Measurements from ENCODE around the gene ZNF565. TPM values are rescaled to one million over a fixed set of nuclear protein-coding genes. Genes with fewer than 3 reads are reported as not detected.

The ZNF565 gene
- total RNA-seq, 1 donor from 2014 or later = 3.9 TPM

DNA sequence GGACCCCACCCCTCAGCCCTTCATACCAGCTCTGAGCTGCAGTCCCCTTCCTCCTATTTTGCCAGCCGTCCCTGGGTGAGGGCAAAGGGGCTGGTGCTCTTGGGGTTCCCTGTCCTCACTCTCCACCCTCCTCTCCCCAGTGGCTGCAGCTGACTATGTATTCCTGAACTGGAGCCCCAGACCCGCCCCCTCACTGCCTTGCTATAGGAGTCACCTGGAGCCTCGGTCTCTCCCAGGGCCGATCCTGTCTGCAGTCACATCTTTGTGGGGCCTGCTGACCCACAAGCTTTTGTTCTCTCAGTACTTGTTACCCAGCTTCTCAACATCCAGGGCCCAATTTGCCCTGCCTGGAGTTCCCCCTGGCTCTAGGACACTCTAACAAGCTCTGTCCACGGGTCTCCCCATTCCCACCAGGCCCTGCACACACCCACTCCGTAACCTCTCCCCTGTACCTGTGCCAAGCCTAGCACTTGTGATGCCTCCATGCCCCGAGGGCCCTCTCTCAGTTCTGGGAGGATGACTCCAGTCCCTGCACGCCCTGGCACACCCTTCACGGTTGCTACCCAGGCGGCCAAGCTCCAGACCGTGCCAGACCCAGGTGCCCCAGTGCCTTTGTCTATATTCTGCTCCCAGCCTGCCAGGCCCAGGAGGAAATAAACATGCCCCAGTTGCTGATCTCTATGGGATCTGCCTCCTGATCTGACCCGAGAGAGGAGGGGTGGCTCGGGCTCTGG, 64.6 kb downstream of the ZNF565 start:
- no peak for DNase-seq (ENCODE audit: extremely low spot score in 2 of 2)
- TF ChIP-seq POLR2AphosphoS5 (IDR thresholded peaks at IDR 0.05; ENCODE audit: insufficient read depth in 1 of 2, low read depth in 1 of 2) = peak in 1 of 2 donors; percentile 36
- no peak for TF ChIP-seq POLR2A (IDR thresholded peaks at IDR 0.05)
- TF ChIP-seq, protein P1, sequence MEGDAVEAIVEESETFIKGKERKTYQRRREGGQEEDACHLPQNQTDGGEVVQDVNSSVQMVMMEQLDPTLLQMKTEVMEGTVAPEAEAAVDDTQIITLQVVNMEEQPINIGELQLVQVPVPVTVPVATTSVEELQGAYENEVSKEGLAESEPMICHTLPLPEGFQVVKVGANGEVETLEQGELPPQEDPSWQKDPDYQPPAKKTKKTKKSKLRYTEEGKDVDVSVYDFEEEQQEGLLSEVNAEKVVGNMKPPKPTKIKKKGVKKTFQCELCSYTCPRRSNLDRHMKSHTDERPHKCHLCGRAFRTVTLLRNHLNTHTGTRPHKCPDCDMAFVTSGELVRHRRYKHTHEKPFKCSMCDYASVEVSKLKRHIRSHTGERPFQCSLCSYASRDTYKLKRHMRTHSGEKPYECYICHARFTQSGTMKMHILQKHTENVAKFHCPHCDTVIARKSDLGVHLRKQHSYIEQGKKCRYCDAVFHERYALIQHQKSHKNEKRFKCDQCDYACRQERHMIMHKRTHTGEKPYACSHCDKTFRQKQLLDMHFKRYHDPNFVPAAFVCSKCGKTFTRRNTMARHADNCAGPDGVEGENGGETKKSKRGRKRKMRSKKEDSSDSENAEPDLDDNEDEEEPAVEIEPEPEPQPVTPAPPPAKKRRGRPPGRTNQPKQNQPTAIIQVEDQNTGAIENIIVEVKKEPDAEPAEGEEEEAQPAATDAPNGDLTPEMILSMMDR (IDR thresholded peaks at IDR 0.05) = no peak
- Histone ChIP-seq H3K9me3 (no peaks in the 10 kb centered on the region), H3K27me3 (no peaks in the 10 kb centered on the region), H3K4me3 (no peak overlapping the region), H3K36me3 (peaks cover 0 to 56% of the 10 kb centered on the region in 2 donors), H3K27ac (no peak overlapping the region), H3K4me1 (peaks cover 28% of the 10 kb centered on the region)
- intact Hi-C loops (cut with DNase I) = loop anchor here (10.0 kb wide), 1 partner anchor 1475 kb away; the partner anchor contains the start of genes SCGB2B2 and ZNF302

DNA sequence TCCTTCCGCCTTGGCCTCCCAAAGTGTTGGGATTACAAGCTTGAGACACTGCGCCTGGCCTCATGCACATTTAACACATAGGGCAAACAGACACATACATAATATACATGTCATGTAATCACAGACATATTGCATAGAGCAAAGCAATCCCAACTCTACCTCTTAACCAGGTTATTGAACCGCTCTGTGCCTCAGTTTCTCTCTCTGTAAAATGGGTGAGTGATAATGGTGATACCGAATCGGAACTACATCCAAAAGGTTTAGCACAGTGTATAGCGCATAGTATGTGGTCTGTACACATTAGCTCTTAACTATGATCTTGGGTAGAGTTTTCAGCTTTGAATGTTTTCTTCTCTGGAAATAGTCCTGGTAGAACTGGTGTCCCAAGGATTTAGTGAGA, 69.8 kb downstream of the ZNF565 start:
- intact Hi-C loops (cut with DNase I) = loop anchor here (10.0 kb wide), 1 partner anchor 1470 kb away; the partner anchor contains the start of genes SCGB2B2 and ZNF302

DNA sequence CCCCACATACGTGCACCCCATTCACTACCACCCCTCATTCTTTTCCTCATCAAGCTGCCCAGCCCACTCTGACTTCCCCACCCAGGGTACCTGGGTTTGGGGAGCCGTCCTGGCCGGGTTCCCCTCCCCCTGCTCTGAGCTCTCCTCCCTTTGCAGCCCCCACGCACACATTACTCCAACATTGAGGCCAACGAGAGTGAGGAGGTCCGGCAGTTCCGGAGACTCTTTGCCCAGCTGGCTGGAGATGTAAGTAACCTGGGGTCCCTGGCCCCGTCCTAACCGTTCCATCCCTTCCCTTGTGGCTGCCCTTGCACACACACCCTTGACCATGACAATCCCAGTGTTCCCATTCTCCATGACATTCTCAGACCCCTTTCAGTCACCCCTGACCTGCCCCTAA, 72.0 kb downstream of the ZNF565 start:
- Histone ChIP-seq H3K4me3 (no peak overlapping the region), H3K27ac (no peak overlapping the region), H3K36me3 (peaks cover 0 to 48% of the 10 kb centered on the region in 2 donors), H3K27me3 (no peaks in the 10 kb centered on the region), H3K4me1 (peaks cover 26% of the 10 kb centered on the region), H3K9me3 (no peaks in the 10 kb centered on the region)
- intact Hi-C loops (cut with DNase I) = loop anchor here (10.0 kb wide), 1 partner anchor 1468 kb away; the partner anchor contains the start of genes SCGB2B2 and ZNF302
- TF ChIP-seq POLR2A (IDR thresholded peaks at IDR 0.05) (no peak), POLR2AphosphoS5 (IDR thresholded peaks at IDR 0.05; ENCODE audit: insufficient read depth in 1 of 2, low read depth in 1 of 2) (no peak)
- TF ChIP-seq, protein P1 (IDR thresholded peaks at IDR 0.05) = no peak
- DNase-seq (ENCODE audit: extremely low spot score in 2 of 2) = no peak

More for the DNA sequence above, 69.8 kb downstream of the ZNF565 start:
- TF ChIP-seq POLR2A (IDR thresholded peaks at IDR 0.05) (no peak), POLR2AphosphoS5 (IDR thresholded peaks at IDR 0.05; ENCODE audit: insufficient read depth in 1 of 2, low read depth in 1 of 2) (no peak)
- TF ChIP-seq, protein P1 (IDR thresholded peaks at IDR 0.05) = no peak
- no peak overlapping the region for H3K27ac ChIP-seq
- H3K36me3 ChIP-seq = peaks cover 0 to 68% of the 10 kb centered on the region in 2 donors
- H3K27me3 ChIP-seq = no peaks in the 10 kb centered on the region
- no peaks in the 10 kb centered on the region for H3K9me3 ChIP-seq
- DNase-seq (ENCODE audit: extremely low spot score in 2 of 2) = no peak
- no peak overlapping the region for H3K4me3 ChIP-seq
- H3K4me1 ChIP-seq = peaks cover 17% of the 10 kb centered on the region

DNA sequence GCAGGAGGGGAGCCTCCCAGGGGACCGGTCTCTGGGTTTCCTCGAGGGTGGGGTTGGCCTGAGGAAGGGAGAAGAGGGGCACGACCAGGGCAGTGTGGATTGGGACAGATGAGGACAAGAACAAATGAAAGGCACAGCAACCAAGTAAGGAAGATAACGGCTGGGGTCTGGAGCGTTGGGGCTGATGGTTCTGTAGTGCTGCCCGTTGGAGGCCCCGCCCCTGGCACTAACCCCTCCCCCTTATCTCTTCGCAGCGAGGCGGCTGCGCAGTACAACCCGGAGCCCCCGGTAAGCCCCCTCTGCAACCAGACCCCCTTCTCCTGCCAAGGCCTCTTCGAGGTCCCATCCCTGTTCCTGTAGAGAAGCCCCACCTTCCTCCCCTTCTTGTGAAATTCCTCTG, 72.4 kb downstream of the ZNF565 start:
- H3K27me3 ChIP-seq = no peaks in the 10 kb centered on the region
- H3K4me3 ChIP-seq = no peak overlapping the region

More for the DNA sequence above, 72.4 kb downstream of the ZNF565 start:
- Histone ChIP-seq H3K36me3 (peaks cover 0 to 44% of the 10 kb centered on the region in 2 donors), H3K27ac (peak overlapping the region; percentile 98), H3K9me3 (no peaks in the 10 kb centered on the region), H3K4me1 (peaks cover 31% of the 10 kb centered on the region)
- TF ChIP-seq POLR2A (IDR thresholded peaks at IDR 0.05) (no peak), POLR2AphosphoS5 (IDR thresholded peaks at IDR 0.05; ENCODE audit: insufficient read depth in 1 of 2, low read depth in 1 of 2) (no peak)
- TF ChIP-seq, protein P1 (IDR thresholded peaks at IDR 0.05) = no peak
- intact Hi-C loops (cut with DNase I) = loop anchor here (10.0 kb wide), 1 partner anchor 1467 kb away; the partner anchor contains the start of genes SCGB2B2 and ZNF302
- DNase-seq (ENCODE audit: extremely low spot score in 2 of 2) = no peak
